GM12801 (cell line): ENCODE results near the gene SAE1.

Experiments used
- CTCF ChIP-seq: IDR thresholded peaks from one replicate; pipeline ENCODE4 v1.5.1; 2011; ENCODE audit warnings: control low read depth; ENCODE audit not compliant: insufficient read length; ENCODE audit errors: extremely low read depth

The SAE1 gene

GRCh38 chr19:47152205-47152604, 21.6 kb downstream of the SAE1 start:
- TF ChIP-seq CTCF = no peak

DNA sequence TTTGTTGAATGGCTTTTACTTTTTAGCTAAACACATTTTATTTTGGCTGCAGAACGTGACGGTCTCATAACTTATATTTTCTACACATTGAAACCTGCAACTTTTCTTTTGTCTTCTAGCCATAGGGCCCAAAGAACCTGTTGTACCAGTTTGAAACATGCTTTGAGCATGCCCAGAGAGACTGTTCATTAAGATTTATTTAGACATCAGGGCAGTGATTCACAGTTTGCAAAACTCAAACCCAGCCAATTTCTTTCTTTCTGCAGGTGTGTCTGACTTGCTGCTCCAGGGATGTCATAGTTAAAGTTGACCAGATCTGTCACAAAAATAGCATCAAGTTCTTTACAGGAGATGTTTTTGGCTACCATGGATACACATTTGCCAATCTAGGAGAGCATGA, 22.0 kb downstream of the SAE1 start:
- TF ChIP-seq CTCF = no peak

GRCh38 chr19:47153266-47153665, 22.6 kb downstream of the SAE1 start:
- TF ChIP-seq CTCF = no peak

DNA sequence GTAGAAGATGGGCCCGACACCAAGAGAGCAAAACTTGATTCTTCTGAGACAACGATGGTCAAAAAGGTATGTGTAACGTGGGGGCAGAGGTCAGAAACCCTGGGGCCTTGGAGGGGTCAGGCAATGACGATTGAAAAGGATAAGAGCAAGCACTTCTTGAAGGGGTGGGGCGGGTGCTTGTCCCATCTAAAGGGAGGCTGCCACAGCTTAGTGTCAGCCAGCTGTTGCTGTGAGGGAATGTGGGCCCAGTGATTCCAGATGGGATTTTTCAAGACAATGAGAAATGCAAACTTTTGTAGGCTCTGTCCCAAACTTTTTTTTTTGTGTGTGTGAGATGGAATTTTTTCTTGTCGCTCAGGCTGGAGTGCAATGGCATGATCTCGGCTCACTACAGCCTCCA, 24.5 kb downstream of the SAE1 start:
- no peak for TF ChIP-seq CTCF

DNA sequence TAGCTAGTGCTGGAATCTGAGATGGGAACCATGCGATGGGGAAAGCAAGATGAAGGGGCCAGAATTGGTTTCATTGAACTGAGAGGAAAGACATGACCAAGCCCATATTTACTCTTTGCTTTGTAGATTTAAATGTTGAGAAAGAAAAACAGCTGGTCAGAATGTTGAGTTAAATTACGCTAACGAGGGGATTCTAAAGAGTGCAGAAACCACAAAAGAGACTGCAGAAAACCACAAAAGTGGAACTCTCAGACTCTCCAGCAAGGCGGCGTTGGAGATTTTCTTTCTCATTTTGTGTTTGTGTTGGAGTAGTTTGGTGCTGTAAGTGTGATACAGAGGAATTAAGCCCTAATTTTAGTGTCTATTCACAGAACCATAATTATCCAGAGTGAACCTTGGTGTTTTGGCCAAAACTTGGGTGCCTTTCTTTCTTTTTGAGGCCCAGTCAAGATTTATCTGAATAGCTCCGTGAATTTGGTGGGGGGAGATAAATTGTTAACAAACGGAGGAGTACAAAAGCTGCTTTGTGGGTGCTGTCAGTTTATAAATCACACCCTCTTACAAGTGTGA, 26.3 kb downstream of the SAE1 start:
- no peak for TF ChIP-seq CTCF

DNA sequence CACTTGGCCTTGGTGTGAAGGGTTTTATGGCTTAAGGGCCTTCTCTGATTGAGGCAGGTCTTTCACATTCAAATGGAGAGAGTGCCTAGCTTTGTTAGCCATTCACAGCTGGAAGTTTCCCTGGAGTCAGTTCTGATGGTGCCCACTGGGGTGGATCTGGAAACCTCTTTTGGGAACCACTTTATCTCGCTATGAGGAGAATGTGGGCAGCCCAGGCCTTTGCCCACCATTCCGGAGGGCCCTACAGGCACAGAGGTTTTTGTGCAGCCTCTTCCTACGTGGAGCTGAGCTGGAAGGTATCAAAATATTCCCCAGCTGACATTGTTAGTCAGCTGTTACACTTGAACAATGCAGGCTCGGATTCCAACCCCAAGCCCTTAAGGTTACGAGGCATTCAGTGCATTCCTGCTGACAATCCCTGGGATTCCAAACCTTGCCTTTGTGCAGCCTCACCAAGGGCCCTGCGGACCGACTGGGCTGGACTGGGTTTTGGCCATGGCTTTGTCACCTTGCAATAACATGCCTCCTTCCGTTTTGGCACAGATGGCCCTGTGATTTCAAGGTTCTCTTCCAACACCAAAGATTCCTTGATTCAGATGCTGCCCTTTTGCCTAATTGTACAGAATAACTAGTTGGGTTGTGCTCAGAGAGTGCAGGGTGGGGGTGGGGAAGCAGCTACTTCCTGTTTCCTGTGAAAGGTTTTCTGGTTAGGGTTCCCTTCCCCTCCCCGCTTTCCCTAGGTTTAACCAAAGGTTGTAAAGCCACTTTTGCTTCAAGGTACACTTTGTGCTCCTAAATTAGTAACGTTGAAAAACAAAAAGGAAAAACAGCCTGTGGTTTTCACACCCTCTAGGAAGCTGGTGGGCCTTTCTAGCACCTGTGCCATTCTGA, 27.0 kb downstream of the SAE1 start:
- TF ChIP-seq CTCF = no peak

GRCh38 chr19:47158367-47158791, 27.7 kb downstream of the SAE1 start:
- TF ChIP-seq CTCF = no peak
